PC-9 (cell line): ENCODE measurements around the gene CCDC88C.

Experiments
- EZH2 ChIP-seq: fragments of 200-600 bp; sonication (generic); IDR thresholded peaks from 2 replicates; pipeline ENCODE4 v1.8.0; 2017; ENCODE audit warnings: antibody characterized with exemption, low read depth
- TF ChIP-seq, protein P1 (sequence below): fragments of 200-600 bp; sonication (generic); conservative IDR thresholded peaks from 2 replicates; pipeline ENCODE4 v1.6.1; 2017; ENCODE audit warnings: mixed run types, antibody characterized with exemption, mild to moderate bottlenecking, moderate library complexity

DNA sequence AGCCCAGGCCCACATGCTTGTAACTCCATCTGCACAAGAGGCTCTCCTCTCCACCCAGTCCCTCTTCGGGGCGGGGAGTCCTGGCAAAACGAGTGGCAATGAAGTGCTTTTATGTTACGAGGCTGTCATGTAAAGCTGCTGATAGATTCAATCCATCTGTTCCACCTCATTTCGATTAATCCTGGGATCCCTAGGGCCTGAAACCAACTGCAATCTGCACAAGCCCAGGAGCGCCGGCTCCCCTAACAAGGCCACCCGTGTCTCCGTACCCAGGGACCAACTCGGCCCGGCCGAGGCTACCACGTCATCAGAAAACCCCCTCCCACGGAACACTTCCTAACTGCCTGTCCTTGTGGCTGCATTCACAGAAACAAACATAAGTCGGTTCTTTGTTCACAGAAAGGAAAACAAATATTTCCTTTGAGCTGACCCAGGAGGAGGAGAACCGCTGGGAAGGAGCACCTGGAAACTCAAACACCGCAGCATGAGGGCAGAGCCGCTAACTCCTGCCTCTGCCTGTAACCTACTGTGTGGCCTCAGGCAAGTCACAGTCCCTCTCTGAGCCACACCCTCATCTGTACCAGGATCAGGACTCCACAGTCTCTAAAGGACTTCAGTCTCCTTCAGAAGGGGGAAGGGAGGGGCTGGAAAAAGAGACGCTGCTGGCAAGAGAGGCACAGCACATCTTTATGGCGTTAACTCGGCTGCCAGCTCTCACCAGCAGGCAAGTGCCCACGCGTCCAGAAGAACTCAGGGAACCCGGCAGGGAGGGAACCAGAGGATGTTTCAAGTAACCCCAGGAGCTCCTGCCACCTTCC, 47.8 kb downstream of the CCDC88C start:
- TF ChIP-seq, protein P1, sequence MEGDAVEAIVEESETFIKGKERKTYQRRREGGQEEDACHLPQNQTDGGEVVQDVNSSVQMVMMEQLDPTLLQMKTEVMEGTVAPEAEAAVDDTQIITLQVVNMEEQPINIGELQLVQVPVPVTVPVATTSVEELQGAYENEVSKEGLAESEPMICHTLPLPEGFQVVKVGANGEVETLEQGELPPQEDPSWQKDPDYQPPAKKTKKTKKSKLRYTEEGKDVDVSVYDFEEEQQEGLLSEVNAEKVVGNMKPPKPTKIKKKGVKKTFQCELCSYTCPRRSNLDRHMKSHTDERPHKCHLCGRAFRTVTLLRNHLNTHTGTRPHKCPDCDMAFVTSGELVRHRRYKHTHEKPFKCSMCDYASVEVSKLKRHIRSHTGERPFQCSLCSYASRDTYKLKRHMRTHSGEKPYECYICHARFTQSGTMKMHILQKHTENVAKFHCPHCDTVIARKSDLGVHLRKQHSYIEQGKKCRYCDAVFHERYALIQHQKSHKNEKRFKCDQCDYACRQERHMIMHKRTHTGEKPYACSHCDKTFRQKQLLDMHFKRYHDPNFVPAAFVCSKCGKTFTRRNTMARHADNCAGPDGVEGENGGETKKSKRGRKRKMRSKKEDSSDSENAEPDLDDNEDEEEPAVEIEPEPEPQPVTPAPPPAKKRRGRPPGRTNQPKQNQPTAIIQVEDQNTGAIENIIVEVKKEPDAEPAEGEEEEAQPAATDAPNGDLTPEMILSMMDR: no peak
- TF ChIP-seq EZH2: no peak
